Medulla oblongata (tissue), 1 donor: ENCODE results near the gene XPO6.
A peak's percentile ranks its signal among the peaks of the same experiment; 100 is the strongest.
"Not testable (repeated sequence)": the region's sequence is repeated elsewhere in the genome, so short reads cannot be mapped to it uniquely, and the experiment has no call there.

Experiments
- DNase-seq: peaks from one replicate; pipeline ENCODE4 v3.0.0-alpha.2; 2015; ENCODE audit errors: extremely low spot score

The XPO6 gene

DNA sequence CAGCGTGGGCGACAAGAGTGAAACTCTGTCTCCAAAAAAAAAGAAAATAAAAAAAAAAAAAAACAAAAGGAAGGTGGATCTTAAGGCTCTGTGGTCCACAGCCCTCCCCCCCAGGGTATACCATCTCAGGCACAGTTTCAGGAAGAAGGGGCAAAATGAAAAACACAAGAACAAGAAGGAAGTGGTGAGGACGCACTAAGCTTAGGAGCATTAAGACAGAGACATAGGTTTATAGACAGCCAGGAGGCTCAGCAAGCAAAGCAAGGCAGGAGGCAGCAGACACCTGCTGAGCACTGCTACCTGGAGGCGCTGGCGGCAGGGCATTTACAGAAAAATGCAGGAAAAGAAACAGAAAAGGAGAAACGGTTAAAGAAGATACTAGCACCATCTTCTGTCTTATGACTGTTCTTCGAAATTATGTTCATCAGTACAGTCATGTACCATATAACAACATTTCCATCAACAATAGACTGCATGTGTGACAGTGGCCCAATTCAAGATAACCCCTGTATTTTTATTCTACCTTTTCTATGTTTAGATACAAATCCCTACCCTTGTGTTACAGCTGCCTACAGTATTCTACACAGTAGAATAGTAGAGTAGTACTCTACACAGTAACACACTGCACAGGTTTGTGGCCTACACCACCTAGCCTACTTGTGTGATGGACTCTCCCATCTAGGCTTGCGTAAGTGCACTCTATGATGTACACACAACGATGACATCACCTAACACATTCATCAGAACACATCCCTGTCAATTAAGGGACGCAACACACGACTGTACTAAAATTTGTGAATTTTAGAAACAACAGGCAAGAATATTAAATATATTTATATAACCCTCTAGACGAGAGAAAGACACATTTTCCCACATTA is 62.5 kb downstream of the XPO6 start:
- no peak for DNase-seq

DNA sequence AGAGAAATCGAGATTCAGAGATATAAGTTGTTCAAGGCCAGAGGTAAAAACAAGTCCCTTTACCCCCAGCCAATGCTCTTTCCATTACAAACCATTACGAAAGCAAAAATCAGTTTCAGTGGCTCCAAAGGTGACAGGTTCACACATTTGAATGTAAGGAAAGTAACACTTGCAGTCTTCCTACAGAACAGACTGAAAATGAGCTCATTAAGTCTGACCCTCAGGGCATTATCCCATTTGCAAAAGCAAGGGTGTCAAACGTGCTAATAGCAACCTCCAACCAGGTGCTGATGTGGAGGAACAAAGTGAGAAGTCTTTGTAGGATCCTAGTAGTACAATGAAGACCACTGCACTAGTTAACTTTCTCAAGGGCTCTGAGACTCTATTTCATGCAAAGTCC is 65.2 kb downstream of the XPO6 start:
- DNase-seq: no peak

- no peak for DNase-seq
Measured at GRCh38 chr16:28145796-28146195, 66.0 kb downstream of the XPO6 start.

- no peak for DNase-seq
Measured at GRCh38 chr16:28140788-28141618, 70.8 kb downstream of the XPO6 start.

DNA sequence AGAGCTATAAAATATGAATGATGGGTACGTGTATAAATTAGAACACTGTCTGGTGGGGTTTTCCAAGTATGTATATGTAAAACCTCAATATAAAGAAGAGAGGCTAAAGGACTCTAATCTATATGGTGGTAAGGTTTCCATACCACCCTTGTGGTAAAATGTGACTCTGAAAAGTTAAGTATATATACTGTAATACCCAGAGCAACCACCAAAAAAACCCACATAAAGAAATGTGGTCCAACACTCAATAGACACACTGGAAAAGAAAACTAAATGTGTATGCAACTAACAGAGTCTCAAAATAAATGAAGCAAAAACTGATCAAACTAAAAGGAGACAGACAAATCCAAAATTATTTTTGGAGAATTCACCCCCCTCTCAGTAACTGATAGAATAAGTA is 72.2 kb downstream of the XPO6 start:
- no peak for DNase-seq

DNA sequence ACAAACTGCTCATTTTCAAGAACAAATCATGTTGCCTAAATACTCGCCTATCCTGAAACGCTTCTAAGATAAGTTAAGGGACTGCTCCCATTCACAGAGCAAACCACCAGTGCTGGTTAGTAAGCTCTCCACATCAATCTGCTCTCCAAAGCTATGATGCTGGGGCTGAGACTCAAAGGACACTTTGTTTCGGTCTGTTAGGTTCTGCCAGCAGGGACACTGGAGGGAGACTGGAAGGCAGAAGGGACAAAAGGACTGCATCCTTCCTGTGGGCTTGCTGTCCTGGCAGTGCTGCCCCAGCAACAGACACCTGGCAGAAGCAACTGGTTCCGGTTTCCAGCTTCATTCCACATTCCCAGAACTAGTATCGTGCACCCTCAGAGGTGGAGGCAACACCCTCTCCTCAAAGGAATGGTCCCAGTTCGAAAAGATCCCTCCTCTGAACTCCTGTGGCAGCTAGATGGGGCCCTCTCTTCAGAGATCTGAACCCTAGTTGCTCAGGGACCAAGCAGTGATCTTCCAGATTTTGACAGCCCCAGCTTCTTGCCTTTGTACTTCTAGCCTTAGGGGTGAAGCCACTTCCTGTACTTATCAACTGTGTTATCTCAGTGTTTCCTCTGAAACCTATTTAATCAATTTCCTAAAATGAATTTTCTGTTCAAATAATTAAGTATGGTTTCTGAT is 74.9 kb downstream of the XPO6 start:
- DNase-seq: peak; percentile 86

- DNase-seq: no peak
Measured at GRCh38 chr16:28133666-28134065, 78.1 kb downstream of the XPO6 start.

GRCh38 chr16:28131743-28132393 is 79.9 kb downstream of the XPO6 start:
- DNase-seq: no peak

DNA sequence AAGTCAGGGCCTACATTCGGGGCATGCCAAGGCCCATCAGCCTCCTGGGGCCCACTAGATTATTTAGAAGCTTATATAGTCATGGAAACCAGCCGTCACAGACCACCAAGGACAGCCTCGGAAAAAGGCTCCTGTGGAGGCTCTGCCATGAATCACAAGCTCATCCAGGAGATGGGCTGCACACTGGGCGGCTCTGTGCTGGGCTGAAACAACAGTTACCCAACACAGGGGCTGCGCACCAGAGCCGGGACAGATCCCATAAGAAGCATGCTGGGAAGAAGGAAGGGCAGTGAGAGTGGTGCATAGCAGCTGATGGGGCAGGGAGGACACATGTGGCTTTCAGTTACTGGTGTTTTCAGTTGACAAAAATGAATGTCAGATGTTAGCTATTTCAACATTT is 80.6 kb downstream of the XPO6 start:
- DNase-seq: no peak

DNA sequence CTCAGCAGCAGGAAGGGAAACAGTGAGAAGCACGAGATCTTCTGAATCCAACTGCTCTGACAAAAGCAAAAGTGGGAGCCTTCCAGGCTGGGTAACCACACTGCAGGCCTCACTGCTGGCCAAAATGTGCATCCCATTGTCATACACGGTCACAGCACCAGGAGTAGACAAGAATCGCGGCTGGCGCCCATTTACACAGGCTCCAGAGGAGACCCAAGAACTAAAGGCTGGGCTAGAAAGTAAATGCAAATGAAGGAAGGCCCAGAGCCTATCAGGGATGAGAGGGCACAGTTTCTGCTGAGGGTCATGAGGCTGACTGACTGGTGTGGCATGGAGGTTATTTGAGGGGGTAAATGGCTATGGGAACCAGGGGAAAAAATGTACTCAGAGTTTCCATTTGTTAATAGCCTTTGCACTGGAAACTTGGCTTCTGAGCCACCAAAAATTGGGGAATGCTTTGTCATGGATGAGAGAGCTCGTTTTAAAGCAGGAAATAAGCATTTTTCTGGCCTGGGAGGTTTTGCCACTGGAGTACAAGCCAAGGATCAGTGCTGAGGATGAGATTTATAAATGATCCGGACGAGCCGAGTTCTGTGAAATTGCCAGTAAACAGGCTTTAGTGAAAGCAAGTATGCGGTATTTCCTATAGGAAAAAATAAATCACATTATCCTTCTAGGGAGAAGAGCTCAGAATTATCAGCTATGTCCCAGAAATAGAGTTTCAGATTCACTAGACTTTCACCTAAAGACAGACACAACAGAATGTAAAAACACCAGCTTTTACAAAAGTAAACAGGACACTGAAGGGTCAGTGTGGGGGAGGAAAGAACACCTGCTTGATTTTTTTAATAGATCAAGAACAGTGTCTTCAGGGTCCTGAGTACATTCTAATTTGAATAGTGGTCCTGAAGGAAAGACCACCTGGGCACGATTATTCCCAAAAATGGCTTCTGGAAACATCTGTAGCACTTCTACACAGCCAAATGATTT is 81.4 kb downstream of the XPO6 start:
- no peak for DNase-seq

GRCh38 chr16:28126684-28127620 is 84.8 kb downstream of the XPO6 start:
- no peak for DNase-seq

DNA sequence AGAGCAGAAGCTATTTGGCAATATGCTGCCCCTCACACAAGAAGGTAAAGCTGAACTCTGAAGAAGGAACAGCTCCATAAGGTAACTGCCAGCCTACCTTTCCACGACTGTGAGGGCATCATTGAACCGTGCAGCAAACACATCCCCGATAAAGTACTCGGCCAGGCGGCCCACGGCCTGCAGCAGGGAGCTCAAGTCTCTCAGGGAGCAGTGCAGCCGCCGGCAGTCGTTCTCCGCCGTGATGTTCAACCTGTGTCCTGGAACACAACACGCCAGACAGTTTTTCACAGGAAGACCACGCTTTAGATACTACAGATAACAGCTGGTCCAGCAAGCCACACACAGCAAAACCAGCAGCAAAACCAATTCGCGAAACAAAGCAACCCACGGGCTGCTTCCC is 86.2 kb downstream of the XPO6 start:
- DNase-seq: no peak

DNA sequence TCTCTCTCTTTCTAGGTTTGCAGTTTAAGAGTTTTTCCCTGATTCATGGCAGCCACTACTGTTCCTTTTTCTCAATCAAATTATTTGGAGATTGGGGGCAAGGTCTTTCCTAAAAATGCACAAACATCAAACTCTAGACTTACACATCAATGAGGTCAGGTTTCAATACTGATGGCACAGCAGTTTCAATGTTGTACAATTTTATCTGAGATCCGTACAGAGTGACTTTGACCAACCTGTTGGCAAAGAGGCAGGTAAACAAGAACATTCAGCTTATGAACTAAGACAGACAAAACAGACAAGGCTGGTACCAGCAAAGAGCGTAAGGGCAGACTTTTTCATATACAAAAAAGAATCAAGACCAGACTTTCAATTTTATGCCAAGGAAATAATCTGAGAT is 90.2 kb downstream of the XPO6 start:
- no peak for DNase-seq

- no peak for DNase-seq
Measured at GRCh38 chr16:28120754-28121153, 91.0 kb downstream of the XPO6 start.

- DNase-seq: no peak
Measured at GRCh38 chr16:28118637-28119036, 93.1 kb downstream of the XPO6 start.

- no peak for DNase-seq
Measured at GRCh38 chr16:28117168-28117565, 94.6 kb downstream of the XPO6 start.

GRCh38 chr16:28115866-28116265 is 95.9 kb downstream of the XPO6 start:
- not testable (repeated sequence) for DNase-seq

DNA sequence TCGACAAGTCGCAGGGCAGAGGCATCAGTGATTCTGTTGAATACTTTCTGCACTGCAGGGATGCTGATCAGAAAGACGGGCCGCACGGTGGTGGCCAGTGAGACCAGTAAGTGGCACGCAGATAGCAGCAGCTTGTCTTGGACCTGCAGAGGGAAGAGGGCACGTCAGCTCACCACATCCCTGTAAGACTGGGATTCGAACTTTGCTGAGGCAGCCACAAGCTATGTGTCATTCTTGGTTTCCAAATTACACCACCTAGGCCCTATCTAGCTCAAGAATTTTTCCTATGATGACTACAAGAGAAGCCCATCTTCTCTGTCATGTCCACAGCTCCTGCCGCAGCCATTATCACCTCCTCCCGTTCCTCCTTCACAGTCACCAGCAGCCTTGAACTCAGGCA is 98.9 kb downstream of the XPO6 start:
- no peak for DNase-seq

DNA sequence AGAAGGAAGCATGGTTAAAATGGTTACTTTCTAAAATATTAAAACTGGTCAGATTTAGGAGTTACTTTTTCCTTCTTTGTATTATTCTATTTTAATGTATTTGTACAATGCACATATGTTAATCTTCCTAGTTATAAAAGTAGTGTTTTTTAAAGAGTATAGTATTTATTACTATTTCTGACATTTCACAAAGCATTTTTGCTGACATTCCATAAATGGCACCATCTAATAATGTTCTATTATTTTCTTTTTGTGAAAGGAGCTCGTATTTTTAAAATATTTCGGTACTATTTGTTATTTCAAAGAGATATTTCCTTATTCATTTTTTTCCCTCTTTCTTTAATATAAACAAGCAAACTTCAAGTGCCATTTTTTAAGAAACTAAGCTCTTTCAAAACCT is 100.8 kb downstream of the XPO6 start:
- DNase-seq: no peak

DNA sequence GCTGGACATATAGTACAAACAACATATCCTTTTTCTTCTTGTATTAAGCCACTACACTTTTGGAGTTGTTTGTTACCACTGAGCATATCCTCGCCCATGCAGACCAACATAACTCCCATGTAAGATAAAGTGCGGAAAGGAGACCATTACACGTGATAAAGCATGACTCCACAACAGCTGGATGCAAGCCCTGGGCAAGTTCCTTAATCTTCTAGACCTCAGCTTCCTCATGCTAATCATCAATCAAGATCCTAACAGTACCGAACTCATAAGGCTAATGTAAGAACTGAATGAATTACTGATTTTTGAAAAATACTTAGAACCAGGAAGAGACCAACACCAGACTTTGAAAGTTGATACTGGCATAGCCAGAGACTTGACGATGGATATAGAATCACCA is 101.3 kb downstream of the XPO6 start:
- DNase-seq: peak; percentile 62
